Upper lobe of left lung (tissue), 6 donors: Measurements from ENCODE around the gene PLXNB3. TPM values are rescaled to one million over a fixed set of nuclear protein-coding genes. Genes with fewer than 3 reads are reported as not detected.

ENCODE experiments used
- ATAC-seq, 2 donors: fragments of 200-7000 bp; cut with Tn5 transposase; one replicate each; pipeline ENCODE4 v1.9.1; 2022; ENCODE audit warnings: mild to moderate bottlenecking in 2 of 2, moderate library complexity in 2 of 2; ENCODE audit not compliant: low FRiP score in 2 of 2
- DNase-seq, 2 donors: peaks; one replicate each; pipeline ENCODE4 v3.0.0-alpha.2; 2019 to 2020
- H3K27ac ChIP-seq, 4 donors: fragments of 200-600 bp; sonication (generic); one replicate each; pipeline ENCODE4 v1.5.1; 2016 to 2019
- H3K27me3 ChIP-seq, 4 donors: fragments of 200-600 bp; sonication (generic); one replicate each; pipeline ENCODE4 v1.5.1; 2017 to 2019
- H3K36me3 ChIP-seq, 4 donors: fragments of 200-600 bp; sonication (generic); one replicate each; pipeline ENCODE4 v1.5.1; 2016 to 2019
- H3K4me1 ChIP-seq, 4 donors: fragments of 200-600 bp; sonication (generic); one replicate each; pipeline ENCODE4 v1.5.1; 2018 to 2019
- H3K4me3 ChIP-seq, 4 donors: fragments of 200-600 bp; sonication (generic); one replicate each; pipeline ENCODE4 v1.5.1; 2017 to 2019; ENCODE audit warnings: mild to moderate bottlenecking in 2 of 4, moderate library complexity in 1 of 4
- H3K9me3 ChIP-seq, 4 donors: fragments of 200-600 bp; sonication (generic); one replicate each; pipeline ENCODE4 v1.5.1; 2018 to 2019
- EP300 ChIP-seq, 4 donors: sonication (generic); formaldehyde crosslinking; IDR thresholded peaks; one replicate each; pipeline ENCODE4 v1.5.1; 2017; ENCODE audit warnings: antibody characterized with exemption in 4 of 4, control low read depth in 2 of 4
- POLR2A ChIP-seq, 4 donors: fragments of 450-650 bp; IDR thresholded peaks; one replicate each; pipeline ENCODE4 v1.5.1; 2016 to 2017; ENCODE audit warnings: antibody characterized with exemption in 4 of 4, mild to moderate bottlenecking in 2 of 4
- POLR2AphosphoS5 ChIP-seq, 2 donors: sonication (generic); formaldehyde crosslinking; IDR thresholded peaks; one replicate each; pipeline ENCODE4 v1.5.1; 2017; ENCODE audit warnings: antibody characterized with exemption in 2 of 2
- WGBS, 2 donors: methylation state at CpG; one replicate each; pipeline ENCODE4 v1.1.5; 2017 to 2018; 5-methylcytosine and 5-hydroxymethylcytosine counted together
- total RNA-seq, 6 donors: library from RNA; depleted of rRNA in 4 of 6; stranded (reverse); fragments of >200 nt in 4 of 6; gene quantifications; one replicate each; pipeline versions ENCODE4 v1.1.0 to v1.2.1, GENCODE V29; 2016 to 2021
- TF ChIP-seq, protein P1 (sequence below), 6 experiments: fragments of 450-650 bp in 4 of 6; fragments of 200-600 bp in 2 of 6; sonication (generic) in 2 of 6; IDR thresholded peaks; one replicate each; pipeline ENCODE4 v1.5.1; 2016 to 2019; ENCODE audit warnings: antibody characterized with exemption in 6 of 6
- donor health status: DM: no; HTN: no; CAD: no; lungs with moderate emphysema.
- donor health status: DM: no; HTN: yes; CAD: no; lungs with severe emphysema.

PLXNB3 gene
- total RNA-seq, 6 donors from 2014 or later: 1.3 to 21.0 (median 2.9) TPM

DNA sequence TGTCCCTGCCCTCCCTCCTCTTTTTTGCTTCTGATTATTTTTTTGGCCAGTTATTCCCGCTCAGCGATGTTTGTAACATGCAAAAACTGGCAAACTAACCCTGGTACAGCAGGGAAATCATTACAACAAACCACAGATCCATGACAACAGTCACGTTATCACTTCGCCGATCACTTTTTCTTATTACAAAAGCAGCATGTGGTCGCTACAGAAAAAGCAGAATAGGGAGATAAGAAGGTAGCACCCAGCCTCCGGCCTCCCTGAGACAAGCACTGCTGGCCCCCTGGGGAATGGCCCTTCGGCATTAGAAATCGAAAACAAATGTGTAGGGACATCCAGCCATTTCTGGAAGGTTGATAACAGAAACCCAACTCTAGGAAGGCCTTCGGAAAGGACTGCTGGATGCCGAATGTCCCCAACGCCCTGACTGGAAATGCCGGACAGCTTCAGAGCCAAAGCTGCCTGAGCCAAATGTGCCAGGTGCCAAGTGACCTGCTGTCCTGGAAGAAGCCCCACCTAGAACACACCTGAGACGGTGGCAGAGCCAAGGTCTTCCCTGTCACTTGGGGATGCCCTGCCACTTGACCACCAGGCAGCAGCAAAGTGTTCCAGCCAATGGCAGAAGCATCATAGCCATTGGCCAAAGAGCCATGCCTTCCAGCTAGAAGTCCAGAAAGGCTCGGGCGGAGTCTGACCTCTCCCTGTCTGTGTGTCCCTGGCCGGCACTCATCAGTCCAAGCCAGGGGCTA is 27.2 kb downstream of the PLXNB3 start:
- ATAC-seq (no peak), DNase-seq (peak in 1 of 2 donors; percentile 0)
- TF ChIP-seq, protein P1, sequence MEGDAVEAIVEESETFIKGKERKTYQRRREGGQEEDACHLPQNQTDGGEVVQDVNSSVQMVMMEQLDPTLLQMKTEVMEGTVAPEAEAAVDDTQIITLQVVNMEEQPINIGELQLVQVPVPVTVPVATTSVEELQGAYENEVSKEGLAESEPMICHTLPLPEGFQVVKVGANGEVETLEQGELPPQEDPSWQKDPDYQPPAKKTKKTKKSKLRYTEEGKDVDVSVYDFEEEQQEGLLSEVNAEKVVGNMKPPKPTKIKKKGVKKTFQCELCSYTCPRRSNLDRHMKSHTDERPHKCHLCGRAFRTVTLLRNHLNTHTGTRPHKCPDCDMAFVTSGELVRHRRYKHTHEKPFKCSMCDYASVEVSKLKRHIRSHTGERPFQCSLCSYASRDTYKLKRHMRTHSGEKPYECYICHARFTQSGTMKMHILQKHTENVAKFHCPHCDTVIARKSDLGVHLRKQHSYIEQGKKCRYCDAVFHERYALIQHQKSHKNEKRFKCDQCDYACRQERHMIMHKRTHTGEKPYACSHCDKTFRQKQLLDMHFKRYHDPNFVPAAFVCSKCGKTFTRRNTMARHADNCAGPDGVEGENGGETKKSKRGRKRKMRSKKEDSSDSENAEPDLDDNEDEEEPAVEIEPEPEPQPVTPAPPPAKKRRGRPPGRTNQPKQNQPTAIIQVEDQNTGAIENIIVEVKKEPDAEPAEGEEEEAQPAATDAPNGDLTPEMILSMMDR (IDR thresholded peaks at IDR 0.05): no peak
- TF ChIP-seq POLR2AphosphoS5 (IDR thresholded peaks at IDR 0.05) (no peak), POLR2A (IDR thresholded peaks at IDR 0.05) (no peak), EP300 (IDR thresholded peaks at IDR 0.05) (no peak)
- H3K4me3 ChIP-seq: no peak overlapping the region
- peaks cover 0 to 40% (median 9%) of the 10 kb centered on the region in 4 donors for H3K36me3 ChIP-seq
- H3K4me1 ChIP-seq: peaks cover 9 to 29% (median 19%) of the 10 kb centered on the region in 4 donors
- peaks cover 0 to 17% (median 0%) of the 10 kb centered on the region in 4 donors for H3K9me3 ChIP-seq
- H3K27ac ChIP-seq: no peak overlapping the region
- no peaks in the 10 kb centered on the region for H3K27me3 ChIP-seq
- WGBS, 2 donors: 85 to 87% methylated on average over 13 to 17 of the region's 17 CpGs

DNA sequence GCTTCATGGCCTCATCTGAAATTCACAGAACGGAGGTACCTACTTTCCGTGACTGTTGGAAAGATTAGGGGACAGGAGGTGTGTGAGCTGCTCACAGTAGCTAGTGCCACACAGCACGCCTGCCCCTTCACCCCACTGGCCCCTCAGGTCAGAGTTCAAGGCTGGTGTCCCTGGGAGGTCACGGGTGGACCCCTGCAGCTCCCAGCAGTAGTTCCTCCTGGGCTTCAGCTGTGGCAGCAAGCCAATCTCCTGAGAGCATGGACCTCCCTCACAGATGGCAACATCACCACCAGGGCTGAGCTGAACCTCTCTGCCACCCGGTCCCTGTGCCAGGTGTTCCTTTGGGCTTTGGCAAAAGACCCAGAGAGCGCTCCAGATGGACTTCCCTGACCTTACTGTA is 28.3 kb downstream of the PLXNB3 start:
- H3K9me3 ChIP-seq: peaks cover 0 to 24% (median 0%) of the 10 kb centered on the region in 4 donors
- no peak overlapping the region for H3K4me3 ChIP-seq
- ATAC-seq (no peak), DNase-seq (peak in 1 of 2 donors; percentile 10)
- peak overlapping the region in 1 of 4 donors; percentile 92 for H3K27ac ChIP-seq
- TF ChIP-seq, protein P1 (IDR thresholded peaks at IDR 0.05): no peak
- TF ChIP-seq POLR2AphosphoS5 (IDR thresholded peaks at IDR 0.05): no peak
- no peak for TF ChIP-seq POLR2A (IDR thresholded peaks at IDR 0.05)
- no peak for TF ChIP-seq EP300 (IDR thresholded peaks at IDR 0.05)
- H3K4me1 ChIP-seq: peaks cover 9 to 31% (median 19%) of the 10 kb centered on the region in 4 donors
- H3K27me3 ChIP-seq: no peaks in the 10 kb centered on the region
- 87% methylated on average over 6 of the region's 6 CpGs; no CpG with 5 or more reads in 1 of the 2 donors for WGBS, 2 donors
- H3K36me3 ChIP-seq: peaks cover 0 to 38% (median 8%) of the 10 kb centered on the region in 4 donors

DNA sequence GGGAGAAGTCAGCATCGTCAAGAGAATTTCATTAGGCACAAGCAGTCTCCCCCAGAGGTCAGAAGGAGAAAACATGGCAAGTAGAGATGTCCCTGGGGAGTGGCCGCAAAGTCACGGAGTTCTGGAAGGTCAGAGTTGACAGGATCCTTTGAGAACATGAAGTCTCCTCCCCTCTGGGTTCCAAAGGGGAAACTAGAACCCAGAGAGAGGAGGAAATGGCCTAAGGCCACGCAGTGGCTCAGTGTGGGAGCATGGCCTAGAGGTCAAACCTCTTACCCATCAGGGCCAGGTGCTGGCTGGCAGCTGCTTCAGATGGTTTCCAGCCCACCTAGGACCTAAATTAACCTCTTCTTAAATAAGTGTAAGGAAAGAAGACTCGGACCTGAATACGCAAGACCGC is 29.2 kb downstream of the PLXNB3 start:
- 37 to 40% methylated on average over 2 to 7 of the region's 7 CpGs for WGBS, 2 donors
- Histone ChIP-seq H3K4me3 (peak overlapping the region; percentile 40 to 83 (median 70)), H3K27me3 (no peaks in the 10 kb centered on the region), H3K27ac (peak overlapping the region; percentile 91 to 97 (median 92)), H3K36me3 (peaks cover 0 to 38% (median 9%) of the 10 kb centered on the region in 4 donors), H3K9me3 (peaks cover 0 to 31% (median 0%) of the 10 kb centered on the region in 4 donors), H3K4me1 (peaks cover 9 to 31% (median 19%) of the 10 kb centered on the region in 4 donors)
- peak in 1 of 2 donors; percentile 28 for ATAC-seq
- no peak for TF ChIP-seq EP300 (IDR thresholded peaks at IDR 0.05)
- no peak for TF ChIP-seq POLR2AphosphoS5 (IDR thresholded peaks at IDR 0.05)
- TF ChIP-seq POLR2A (IDR thresholded peaks at IDR 0.05): no peak
- TF ChIP-seq, protein P1 (IDR thresholded peaks at IDR 0.05): no peak
- DNase-seq: no peak

DNA sequence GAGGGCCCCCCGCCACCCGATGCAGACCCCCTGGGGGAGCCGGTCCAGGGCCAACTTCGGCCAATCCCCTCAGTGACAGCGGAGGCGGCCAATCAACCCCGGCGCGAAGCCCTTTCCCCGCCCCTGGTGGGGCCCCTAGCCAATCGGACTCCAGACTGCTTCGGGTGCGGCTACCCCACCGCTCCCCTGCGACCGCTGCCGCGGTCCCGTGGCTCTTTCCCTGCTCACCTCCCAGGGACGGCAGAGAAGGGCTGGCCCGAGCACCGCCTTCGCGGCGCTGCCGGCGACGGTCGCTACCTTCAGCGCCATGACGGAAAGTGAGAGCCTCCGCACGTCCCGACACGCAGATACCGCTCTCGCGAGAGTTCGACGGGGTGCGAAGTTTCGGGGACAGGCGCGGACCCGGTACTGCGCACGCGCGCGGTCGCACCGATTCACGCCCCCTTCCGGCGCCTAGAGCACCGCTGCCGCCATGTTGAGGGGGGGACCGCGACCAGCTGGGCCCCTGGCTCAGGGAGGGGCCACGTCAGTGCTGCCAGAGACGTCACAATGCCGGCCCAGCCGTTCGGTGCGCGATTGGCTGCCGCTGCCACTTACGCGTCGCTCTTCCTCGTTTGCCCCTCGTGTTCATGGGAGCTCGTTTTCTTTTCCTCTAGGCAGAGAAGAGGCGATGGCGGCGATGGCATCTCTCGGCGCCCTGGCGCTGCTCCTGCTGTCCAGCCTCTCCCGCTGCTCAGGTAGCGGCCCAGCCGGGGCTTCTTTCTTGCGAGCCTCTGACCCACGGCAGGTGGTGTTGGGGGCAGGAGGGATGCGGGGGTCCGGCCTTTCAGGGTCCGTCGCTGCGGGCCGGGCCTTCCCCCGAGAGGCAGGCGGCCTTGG is 30.2 kb downstream of the PLXNB3 start, which contains the start of the genes IDH3G and SSR4:
Gene IDH3G, minus strand, starts transcription at position 358 of the 879 bp plus-strand sequence. Its CDS starts 49 bp downstream, at position 309.
Gene SSR4, plus strand, starts transcription at position 651 of the 879 bp plus-strand sequence. Its CDS starts 20 bp downstream, at position 671.
- Histone ChIP-seq H3K36me3 (peaks cover 0 to 38% (median 14%) of the 10 kb centered on the region in 4 donors), H3K4me1 (peaks cover 9 to 31% (median 19%) of the 10 kb centered on the region in 4 donors), H3K27me3 (no peaks in the 10 kb centered on the region), H3K27ac (peak within 1 kb of the TSS; percentile 91 to 97 (median 92)), H3K4me3 (peak within 1 kb of the TSS; percentile 68 to 83 (median 72)), H3K9me3 (peaks cover 0 to 36% (median 0%) of the 10 kb centered on the region in 4 donors)
- 49% methylated on average over 75 of the region's 92 CpGs; no CpG with 5 or more reads in 1 of the 2 donors for WGBS, 2 donors
- ATAC-seq (peak; percentile 94 to 98), DNase-seq (peak; percentile 92 to 97)
- no peak for TF ChIP-seq EP300 (IDR thresholded peaks at IDR 0.05)
- TF ChIP-seq, protein P1 (IDR thresholded peaks at IDR 0.05): peak in 2 of 6 experiments; percentile 22 to 27
- peak; percentile 65 to 68 for TF ChIP-seq POLR2AphosphoS5 (IDR thresholded peaks at IDR 0.05)
- TF ChIP-seq POLR2A (IDR thresholded peaks at IDR 0.05): peak in 3 of 4 donors; percentile 1 to 78 (median 57)
